Astrocyte of the spinal cord (primary cell): ENCODE measurements around the gene RAB12.

Source experiments
- DNase-seq: peaks from one replicate; pipeline ENCODE4 v3.0.0; 2011; ENCODE audit warnings: low read depth, low spot score
- H3K4me3 ChIP-seq: 2 replicates; pipeline ENCODE4 v1.5.1; 2011; ENCODE audit warnings: low read depth, mild to moderate bottlenecking, low read length, moderate library complexity
- in situ Hi-C: cut with HindIII; loops from 2 replicates; pipeline ENCODE4 v1.10.0; 2017; ENCODE audit warnings: low sequenced_read_pairs
- TF ChIP-seq, protein P1 (sequence below): IDR thresholded peaks from 2 replicates; pipeline ENCODE4 v1.5.1; 2012; ENCODE audit warnings: low read depth, mild to moderate bottlenecking, low read length, inconsistent platforms

Gene RAB12

DNA sequence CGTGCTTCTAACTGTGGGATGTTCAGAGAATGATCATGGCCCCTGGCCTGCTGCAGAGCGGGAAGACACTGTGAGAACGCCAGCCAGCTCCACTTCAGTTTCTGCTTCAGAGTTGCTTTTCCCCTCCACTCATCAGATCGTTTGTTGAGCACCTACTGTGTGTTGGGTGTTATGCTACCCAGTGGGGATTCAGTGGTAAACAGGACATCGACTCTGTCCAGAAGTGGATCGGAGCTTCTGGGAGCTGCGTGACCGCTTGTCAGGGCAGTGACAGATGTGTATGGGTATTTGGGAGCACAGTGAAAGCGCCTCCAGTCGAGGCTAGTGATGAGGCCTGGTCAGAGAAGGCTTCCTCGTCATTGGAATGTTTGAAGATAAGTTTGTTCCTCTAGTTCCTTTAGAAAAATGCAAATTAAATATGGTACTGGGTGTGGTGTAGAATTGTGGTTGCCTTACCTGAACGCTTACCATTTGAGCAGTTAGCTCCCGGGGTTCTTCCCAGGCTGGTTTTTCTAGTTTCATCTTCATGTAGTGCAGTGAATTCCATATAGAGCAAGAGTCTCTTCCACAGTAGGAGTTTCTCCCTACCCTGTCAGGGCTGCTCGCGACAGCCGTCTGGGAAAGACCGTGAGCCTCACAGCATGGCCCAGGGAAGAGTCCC lies 2.8 kb downstream of the RAB12 start:
- no peak for DNase-seq
- H3K4me3 ChIP-seq = no peak overlapping the region
- TF ChIP-seq, protein P1, sequence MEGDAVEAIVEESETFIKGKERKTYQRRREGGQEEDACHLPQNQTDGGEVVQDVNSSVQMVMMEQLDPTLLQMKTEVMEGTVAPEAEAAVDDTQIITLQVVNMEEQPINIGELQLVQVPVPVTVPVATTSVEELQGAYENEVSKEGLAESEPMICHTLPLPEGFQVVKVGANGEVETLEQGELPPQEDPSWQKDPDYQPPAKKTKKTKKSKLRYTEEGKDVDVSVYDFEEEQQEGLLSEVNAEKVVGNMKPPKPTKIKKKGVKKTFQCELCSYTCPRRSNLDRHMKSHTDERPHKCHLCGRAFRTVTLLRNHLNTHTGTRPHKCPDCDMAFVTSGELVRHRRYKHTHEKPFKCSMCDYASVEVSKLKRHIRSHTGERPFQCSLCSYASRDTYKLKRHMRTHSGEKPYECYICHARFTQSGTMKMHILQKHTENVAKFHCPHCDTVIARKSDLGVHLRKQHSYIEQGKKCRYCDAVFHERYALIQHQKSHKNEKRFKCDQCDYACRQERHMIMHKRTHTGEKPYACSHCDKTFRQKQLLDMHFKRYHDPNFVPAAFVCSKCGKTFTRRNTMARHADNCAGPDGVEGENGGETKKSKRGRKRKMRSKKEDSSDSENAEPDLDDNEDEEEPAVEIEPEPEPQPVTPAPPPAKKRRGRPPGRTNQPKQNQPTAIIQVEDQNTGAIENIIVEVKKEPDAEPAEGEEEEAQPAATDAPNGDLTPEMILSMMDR = no peak
- in situ Hi-C loops = no loop called here

DNA sequence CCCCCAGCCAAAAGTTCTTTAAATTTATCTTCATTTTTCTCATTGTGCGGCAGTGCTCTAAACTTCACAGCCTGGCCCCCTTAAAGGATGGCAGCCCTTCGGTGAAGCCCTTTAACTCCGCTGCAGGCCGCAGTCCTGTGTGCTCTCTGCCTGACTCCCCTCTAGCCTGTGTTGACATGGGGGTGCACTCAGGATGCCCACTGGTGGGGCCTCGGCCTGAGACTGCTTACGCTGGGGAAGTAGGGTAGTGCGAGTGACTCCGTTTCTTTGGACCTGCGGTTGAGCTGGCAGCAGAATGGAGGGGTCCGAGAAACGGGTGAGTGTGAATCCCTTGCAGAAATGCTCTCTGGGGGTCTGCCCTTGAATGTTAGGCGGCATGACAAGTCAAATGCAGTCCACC lies 5.6 kb downstream of the RAB12 start:
- no peak overlapping the region for H3K4me3 ChIP-seq
- TF ChIP-seq, protein P1 = no peak
- in situ Hi-C loops = no loop called here
- DNase-seq = no peak

DNA sequence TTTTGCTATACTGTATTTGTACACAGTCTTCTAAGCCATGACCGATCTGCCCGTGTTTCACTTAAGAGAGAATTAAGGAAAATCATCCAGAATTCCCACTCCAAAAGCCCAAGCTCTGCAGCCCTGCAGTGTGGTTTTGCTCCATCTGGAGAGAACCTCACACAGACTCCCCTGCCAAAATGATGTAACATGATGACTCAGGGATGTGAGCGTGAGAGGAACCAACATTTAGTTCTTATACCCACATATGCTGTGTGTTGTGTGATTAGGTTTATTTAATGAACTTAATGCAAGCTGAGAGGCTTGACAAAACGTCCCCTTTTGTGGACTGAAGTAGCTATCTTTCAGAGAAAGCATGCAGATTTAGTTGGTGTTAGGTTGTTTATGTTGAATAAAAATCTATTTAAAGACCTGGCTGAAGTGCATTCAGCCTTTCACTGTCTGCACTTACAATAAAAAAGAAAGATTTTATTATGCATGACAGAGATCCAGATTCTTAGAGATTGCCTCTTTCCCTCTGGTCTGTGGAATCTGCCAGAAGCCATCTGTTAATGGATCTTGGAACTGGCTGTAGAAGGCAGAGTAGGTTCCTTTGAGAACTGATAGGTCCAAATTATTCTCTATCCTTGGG lies 6.3 kb downstream of the RAB12 start:
- TF ChIP-seq, protein P1 = no peak
- H3K4me3 ChIP-seq = no peak overlapping the region
- peak; percentile 93 for DNase-seq
- in situ Hi-C loops = no loop called here

DNA sequence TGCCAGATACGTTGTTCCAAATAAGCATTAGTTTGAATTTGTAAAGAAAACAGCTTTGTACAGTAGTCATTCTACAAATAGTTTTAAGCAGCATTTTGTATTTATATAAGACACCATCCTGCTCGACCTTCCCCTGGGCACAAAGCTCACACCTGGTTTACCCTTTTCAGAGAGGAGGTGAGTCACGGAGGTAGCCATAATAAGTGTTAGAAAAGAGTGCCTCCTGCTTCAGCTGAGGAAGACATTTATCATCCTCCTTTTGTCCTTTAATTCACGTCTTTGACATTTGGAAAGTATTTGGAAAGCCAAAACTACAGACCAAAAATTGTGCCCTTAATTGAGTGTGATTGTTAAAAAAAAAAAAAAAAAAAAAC lies 6.8 kb downstream of the RAB12 start:
- TF ChIP-seq, protein P1 = no peak
- H3K4me3 ChIP-seq = no peak overlapping the region
- in situ Hi-C loops = no loop called here
- DNase-seq = no peak

DNA sequence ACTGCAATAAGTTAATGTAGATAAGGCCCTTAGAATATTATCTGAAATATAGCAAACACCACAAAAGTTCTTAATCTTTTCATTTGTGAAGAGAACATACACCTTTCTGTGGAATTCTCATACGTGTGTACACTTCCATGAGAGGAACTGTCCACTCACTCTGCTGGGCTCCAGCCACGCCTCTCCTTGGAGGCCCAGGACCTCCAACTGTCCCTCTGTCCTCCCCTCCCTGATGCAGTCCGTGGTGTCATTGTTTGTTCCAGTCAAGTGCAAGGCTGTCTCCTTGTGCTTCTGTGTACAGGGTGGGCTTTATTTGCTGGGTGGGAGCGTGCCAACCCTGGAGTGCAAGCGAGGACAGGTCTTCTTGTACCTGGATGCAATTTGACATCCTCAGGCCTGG lies 8.7 kb downstream of the RAB12 start:
- in situ Hi-C loops = no loop called here
- no peak for DNase-seq
- TF ChIP-seq, protein P1 = no peak

DNA sequence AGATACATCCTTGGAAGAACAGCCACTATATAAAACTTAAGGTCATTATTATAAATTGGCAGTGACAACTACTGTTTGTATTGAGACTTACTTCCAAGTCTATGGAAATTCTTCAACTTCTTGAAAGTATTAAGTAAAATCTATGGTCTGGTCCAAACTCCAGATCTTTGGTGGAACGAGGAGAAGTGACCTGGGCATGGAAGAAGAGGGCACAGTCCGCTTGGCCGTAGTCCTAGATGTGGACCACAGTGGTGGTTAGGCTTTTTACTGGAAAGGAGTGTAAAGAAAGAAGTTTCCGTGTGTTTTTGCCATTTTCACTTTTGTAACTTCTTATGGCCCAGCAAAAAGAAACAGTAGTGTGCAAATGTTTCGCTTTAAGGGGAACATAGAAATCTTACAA lies 9.8 kb downstream of the RAB12 start:
- DNase-seq = no peak
- no peak overlapping the region for H3K4me3 ChIP-seq
- in situ Hi-C loops = no loop called here
- TF ChIP-seq, protein P1 = no peak

More for the DNA sequence above, 8.7 kb downstream of the RAB12 start:
- H3K4me3 ChIP-seq = no peak overlapping the region
